Ammon's horn (tissue), 1 donor: ENCODE results near the gene APOC4.
"Not testable (repeated sequence)": the region's sequence is repeated elsewhere in the genome, so short reads cannot be mapped to it uniquely, and the experiment has no call there.

ENCODE experiments used
- DNase-seq: peaks from one replicate; pipeline ENCODE4 v3.0.0-alpha.2; 2016; ENCODE audit warnings: low spot score

APOC4 gene

GRCh38 chr19:44914433-44915206, 27.4 kb upstream of the APOC4 start, which contains the start of gene APOC1:
TSS of gene APOC1 (plus strand) at chr19:44914608. CDS start at chr19:44914892, 284 bp downstream.
- DNase-seq: peak; percentile 94

GRCh38 chr19:44924243-44924725, 17.8 kb upstream of the APOC4 start:
- DNase-seq: no peak

- DNase-seq: peak; percentile 95
These were observed 16.7 kb upstream of the APOC4 start for GRCh38 chr19:44925114-44925891.

GRCh38 chr19:44926245-44927077, 15.6 kb upstream of the APOC4 start:
- DNase-seq: not testable (repeated sequence)

GRCh38 chr19:44927746-44928145, 14.3 kb upstream of the APOC4 start:
- DNase-seq: no peak

- DNase-seq: no peak
These were observed 11.9 kb upstream of the APOC4 start for GRCh38 chr19:44930088-44930487.

GRCh38 chr19:44931541-44931940, 10.5 kb upstream of the APOC4 start:
- DNase-seq: no peak

- no peak for DNase-seq
These were observed 2.4 kb upstream of the APOC4 start for GRCh38 chr19:44939668-44940067.

GRCh38 chr19:44943801-44944249, 1.8 kb downstream of the APOC4 start:
- peak; percentile 85 for DNase-seq

- no peak for DNase-seq
These were observed 5.1 kb downstream of the APOC4 start for GRCh38 chr19:44947041-44947581.

- no peak for DNase-seq
These were observed 6.2 kb downstream of the APOC4 start for GRCh38 chr19:44948237-44948636.

- no peak for DNase-seq
These were observed 6.8 kb downstream of the APOC4 start for GRCh38 chr19:44948763-44949374.

GRCh38 chr19:44949550-44949949, 7.5 kb downstream of the APOC4 start:
- no peak for DNase-seq

GRCh38 chr19:44951179-44952159, 9.4 kb downstream of the APOC4 start:
- DNase-seq: peak; percentile 86

- DNase-seq: no peak
These were observed 12.2 kb downstream of the APOC4 start for GRCh38 chr19:44954278-44954648.

- DNase-seq: peak; percentile 98
These were observed 12.8 kb downstream of the APOC4 start, which contains the start of gene CLPTM1 for GRCh38 chr19:44954649-44955504. TSS of gene CLPTM1 (plus strand) at chr19:44955380. CDS start at chr19:44955396, 16 bp downstream.

- no peak for DNase-seq
These were observed 13.7 kb downstream of the APOC4 start for GRCh38 chr19:44955505-44956439.

- no peak for DNase-seq
These were observed 15.5 kb downstream of the APOC4 start for GRCh38 chr19:44957526-44957925.
